GM21360 (cell line): ENCODE results near the gene DAB1.

ENCODE experiments used
- ATAC-seq: cut with Tn5 transposase; IDR thresholded peaks from one replicate; pipeline ENCODE4 v1.9.1; 2021; ENCODE audit warnings: mild to moderate bottlenecking, moderate library complexity; ENCODE audit not compliant: unreplicated experiment

The DAB1 gene

DNA sequence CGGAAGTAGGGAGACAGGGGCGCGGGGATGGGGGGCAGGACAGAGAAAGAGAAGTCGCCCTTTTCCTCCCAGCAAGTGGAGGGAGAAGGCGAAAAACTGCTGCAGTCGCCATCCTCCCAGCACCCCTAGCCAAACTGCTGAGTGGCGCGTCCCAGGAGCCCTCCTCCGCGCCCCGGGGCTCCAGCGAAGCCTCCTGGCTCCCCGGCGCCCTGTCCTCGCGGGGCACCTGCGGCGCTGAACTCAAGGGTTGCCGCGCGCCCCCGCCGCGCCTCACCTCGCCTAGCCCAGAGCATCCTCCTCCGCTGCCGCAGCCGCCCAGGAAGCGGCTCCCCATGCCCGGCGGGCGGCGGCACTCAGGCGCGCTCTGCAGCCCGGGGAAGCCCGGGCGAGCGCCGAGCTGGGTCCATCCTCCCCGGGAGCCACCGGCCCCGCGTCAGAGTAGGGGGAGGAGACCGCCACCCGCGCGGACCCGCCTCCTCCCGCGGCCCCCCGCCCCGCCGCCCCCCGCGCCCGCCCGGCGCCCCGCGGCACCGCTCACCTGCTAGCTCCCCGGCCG lies at the start of gene DAB1:
DAB1 (minus strand) TSS at position 405 of the 556 bp plus-strand sequence. CDS start 133,030 bp downstream, outside the sequence.
- no peak for ATAC-seq

DNA sequence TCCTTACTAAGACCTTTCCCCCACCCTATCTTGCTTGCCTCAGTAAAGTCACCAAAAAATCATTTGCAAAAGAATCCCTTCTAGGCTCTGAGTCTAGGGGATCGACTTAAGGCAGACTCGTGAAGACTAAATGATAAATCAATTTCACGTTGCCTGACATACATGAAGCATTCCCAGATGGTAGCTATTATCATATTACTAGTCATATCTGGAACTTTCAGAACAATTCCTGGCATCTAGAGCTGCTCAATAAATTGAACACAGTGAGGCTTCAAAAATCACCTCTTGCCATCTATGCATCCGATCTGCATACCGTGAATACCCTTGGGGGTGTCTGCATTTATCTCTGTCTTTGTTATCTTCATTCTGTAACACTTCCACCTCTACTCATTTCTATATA lies 49.6 kb upstream of the DAB1 start:
- no peak for ATAC-seq

DNA sequence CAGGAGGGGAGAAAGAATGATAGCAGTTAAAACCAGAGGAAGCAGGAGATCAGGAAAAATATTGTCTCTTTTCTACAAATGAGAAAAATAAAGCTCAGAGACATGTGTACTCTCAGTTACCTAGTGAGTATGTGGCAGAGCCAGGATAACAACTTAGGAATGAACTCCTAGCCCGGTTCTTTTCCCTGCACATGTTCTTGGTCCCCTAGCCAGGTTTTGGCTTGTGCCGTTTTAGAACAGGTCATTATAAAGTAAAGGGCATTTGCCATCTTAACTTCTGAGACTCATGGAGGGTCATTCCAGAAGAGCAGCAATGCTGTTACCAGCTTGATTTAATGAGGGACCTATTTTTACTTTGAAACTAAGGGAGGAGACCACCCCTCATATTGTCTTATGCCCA lies 48.1 kb upstream of the DAB1 start:
- ATAC-seq: no peak

DNA sequence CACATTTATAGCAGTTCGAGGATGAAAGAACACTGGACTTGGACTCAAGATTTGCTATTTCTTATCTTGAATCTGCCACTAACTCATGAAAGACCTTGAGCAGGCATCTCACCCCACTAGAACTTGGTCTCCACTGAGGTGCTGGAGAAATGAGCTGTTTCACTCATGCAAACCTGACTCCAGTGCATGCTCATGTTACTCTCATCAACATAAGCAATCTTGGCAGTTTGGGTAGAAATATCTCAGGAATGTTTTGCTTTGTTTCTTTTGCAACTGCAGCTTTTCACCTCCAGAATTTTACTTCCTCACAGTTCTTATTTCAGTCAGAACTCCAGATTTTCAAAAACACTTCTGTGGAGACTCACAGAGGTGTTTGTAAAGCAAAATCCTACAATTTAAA lies 46.2 kb upstream of the DAB1 start:
- no peak for ATAC-seq

DNA sequence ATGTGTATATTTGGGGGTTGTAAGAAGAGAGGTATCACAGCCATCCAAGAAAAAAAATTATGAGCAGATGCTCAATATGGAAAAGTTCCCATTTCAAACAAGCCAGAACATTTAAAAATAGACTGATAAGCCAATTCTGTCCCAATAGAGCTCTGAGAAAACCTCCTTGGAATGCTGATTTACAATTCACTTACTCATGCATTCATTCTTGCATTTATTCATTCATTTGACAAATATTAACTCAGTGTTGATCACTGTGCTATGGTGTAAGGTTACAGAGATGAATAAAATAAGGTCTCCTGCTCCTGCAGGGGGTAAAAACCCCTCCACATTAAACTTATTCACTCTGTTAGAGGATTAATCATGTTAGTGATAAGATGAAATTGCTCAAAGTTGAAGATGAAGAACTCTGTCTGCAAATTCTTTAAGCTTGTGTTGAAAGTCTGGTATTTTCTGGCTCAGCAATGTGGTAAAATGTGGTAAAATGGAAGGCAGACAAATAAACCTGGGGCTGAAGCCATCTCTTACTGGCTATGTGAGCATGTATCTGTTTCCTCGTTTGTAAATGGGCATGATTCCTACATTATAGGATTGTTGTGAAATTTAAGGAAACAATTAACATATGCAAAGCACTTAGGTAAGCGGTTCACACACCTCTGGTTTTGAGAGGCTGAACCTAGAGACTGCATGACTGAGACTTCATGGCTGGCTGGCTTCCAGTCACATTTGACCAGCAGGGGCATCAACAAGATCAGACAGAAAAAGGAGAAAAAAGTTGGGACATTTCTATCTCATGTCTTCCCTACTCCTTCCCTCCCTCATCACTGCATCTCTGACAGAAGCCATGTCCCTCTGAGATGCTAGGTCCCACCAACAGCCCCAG lies 45.0 kb upstream of the DAB1 start:
- ATAC-seq: no peak

DNA sequence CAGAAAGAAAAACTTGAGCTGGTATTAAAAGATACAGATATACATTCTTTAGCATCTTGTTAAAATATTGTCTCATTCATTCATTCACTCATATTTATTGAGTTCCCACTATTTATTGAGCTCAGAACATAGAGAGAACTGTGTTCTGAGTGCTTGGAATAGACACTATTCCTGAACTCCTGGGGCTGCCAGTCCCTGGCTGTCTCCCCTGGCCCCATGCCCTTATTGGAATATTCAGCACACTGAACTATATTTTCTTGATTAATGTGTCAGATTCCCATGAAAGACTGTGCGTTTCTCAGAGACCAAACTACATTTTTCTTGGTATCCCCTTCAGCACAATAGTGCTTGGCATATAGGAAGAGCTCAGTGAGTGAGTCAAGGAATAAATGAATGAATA lies 44.0 kb upstream of the DAB1 start:
- no peak for ATAC-seq

DNA sequence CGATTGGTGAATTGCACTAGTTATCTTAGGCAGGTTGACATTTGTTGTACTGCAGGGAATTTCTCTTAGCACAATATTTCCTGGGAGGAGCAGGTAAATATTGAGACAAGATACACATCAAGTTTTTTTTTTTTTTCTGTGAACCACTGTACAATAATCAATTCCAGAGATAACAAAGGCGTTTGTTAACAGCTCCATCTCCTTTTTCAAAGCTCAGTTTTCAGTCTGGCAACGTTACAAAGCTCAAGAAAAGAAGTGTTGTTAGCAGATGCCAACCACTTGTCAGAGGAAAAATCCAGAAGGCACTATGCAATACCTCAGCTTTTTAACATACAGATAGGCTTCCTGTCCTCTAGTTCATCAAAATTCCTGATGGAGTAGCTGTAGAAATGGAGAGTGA lies 40.9 kb upstream of the DAB1 start:
- ATAC-seq: no peak

DNA sequence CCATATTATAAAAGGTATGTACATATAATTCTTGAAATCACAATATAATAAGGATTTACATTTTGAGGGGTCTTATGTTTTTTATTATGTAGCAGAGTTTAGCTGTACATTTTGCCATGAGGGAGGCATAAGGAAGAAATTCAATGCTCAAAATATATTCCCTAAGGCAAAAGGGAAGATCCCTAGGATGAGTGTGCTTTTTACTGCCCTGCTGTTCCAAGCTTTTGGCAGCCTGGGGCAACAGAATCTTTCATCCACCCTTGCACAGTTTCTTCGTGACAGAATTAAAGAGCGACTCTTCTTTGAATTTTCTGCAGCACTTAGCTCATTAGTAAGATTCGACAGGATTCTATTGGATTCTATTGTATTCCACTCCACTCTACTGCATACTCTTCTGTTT lies 39.5 kb upstream of the DAB1 start:
- ATAC-seq: no peak

DNA sequence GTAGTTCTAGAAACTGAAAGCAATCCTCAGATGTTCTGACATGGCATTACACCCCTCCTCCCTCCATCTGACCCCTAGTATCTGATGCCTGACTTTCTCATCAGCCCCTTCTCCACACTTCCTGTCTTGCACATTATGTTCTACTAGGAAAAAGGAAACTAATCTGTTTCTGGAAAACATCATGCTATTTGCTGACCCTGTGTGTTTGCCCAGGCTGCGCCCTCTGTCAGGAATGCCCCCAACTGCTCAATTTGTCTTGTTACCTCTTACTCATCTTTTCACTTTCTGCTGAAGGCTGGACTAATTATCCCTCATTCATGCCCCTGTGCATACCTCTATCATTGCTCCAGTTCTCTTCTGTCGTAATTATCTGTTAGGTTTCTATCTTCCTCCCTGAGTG lies 37.5 kb upstream of the DAB1 start:
- ATAC-seq: no peak

DNA sequence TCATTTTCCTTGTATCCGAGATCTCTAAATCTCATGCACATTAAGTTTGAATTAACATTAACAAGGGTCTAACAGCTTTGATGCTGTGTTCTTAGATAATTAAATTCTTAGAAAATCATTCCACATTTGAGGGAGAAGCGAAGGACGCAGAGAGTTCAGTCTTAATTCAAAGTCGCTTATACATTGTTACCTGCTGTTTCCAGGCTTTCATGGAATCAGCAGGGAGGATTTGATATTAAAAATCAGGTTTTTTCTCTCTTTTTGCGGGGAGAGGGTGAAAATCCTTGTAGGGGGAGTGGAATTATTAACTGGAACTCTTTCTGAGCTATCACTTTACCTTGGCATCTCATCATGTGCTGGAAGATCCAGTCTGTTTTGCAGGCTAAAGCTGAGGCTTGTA lies 27.7 kb upstream of the DAB1 start:
- no peak for ATAC-seq

DNA sequence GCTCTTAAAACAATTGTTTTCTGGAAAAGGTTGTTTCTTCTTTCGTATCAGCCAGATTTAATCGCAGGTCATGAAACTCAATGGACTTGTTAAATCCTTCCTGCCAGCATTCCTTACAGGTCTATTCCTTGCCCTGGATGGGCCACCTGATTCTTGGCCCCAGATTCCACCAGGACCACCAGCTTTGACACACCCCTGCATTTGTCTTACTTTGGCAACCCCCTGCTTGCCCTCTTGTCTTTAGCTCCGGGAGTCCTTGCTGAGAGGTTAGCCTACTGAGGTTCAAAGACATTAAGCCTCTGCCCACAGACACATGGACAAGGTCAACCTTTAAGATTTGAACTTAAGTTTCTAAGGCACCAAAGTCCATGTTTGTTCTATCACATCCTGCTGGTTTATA lies 27.1 kb upstream of the DAB1 start:
- ATAC-seq: no peak

DNA sequence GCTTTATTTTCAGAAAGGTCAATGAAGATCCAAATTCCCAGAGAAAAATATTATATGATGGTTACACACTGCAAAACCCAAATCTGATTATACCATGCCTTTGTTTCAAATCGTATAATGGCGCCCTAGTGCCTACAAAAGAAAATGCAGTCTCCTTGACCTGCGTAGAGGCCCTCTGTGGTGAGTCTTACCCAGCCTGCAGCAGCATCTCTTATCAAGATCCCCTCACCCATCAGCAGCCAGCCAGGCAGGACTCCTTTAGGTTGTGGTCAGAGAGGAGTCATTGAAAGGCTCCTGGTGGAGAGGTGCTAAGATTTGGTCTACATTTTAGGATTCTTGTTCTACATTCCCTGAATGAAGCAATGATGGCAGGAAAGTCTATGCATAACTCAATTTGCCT lies 23.7 kb upstream of the DAB1 start:
- ATAC-seq: no peak

DNA sequence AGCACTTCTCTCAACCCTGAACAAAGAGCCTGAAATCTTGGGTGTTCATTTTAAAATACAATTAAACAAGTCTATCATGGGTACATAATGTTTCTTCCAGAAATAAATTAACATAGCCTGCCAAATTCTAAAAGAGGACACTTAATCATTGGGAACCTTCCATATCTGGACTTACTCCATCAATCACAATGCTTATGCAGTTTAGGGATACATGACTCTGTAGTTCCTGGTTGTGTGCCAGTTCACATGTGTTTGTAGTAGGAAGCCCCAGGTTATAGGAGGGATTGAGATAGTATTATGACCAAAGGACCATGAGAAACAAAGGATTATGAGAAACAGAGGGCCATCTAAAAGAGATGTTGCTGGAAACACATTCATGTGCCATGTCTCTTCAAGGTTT lies 19.1 kb upstream of the DAB1 start:
- no peak for ATAC-seq

DNA sequence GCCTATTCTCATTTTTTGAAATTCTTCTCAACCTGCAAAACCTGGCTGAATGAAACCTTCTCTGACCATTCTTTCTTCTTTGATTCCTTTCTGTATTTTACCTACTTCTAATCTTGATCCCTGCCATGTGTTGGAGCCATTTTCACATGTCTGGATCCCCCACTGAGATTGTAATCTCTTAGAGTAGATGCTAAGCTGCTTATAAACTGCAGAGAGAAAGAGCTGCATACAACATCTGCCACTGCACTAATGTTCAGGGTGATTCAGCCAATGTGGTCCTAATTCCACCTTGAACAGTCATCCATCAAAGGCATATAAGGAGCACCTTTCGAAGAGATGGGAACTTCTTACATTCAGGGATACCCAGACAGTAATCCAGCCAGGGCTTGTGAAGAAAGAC lies 16.2 kb upstream of the DAB1 start:
- ATAC-seq: no peak

DNA sequence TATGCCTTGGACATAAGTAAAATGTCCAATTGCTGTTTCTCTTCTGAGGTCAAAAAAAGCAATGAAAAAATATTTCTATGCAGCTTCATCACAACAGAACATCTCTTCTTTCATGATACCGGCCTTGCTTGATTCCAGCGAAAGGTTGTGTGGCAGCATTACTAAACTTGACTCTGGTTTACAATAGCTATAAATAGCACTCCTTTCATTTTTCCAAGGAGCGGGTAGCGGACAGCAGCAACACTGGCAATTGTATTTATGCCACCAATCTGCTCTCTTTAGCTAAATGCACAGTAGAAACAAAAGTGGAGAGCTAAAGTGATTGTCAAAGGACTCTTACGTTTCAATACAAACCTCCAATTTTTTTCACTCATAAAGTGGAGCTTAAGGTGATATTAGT lies 7.5 kb upstream of the DAB1 start:
- ATAC-seq: no peak

DNA sequence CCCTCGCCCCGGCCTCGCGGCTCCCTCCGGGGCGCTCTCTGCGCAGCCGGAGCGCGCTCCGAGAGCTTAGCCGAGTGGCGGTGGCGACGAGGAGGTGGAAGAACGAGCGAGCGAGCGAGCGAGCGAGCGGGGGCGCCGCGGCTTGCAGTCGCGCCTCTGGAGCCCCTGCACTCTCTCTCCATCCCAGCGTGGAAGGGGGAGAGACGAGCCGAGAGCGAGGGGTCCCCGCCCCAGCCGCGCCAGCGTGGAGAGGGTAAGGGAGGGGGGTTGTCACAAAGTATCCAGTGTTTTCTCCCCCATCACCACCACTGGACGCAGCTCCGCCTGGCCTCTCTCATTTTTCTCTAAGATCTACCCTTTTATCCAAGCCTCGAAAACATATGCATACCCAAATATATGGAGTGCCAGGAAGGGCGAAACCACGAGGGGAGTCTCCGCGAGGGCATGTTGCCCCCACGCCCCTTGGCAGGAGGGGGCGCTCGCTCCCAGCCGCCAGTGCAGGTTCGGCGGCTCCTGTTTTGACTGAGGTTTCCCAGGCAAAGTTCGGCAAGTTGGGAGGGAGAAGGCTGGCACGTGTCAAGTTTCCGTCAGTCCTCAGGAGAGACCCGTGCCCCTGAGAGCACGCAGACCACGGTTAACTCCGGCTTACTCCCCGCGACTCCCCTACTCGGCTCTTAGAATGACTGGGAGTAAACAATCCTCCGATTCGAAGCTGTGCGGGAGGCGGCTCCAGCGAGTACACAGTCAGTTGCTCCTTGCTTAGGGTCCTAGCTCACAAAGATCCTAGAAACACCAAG lies 569 bp upstream of the DAB1 start:
- ATAC-seq: no peak

DNA sequence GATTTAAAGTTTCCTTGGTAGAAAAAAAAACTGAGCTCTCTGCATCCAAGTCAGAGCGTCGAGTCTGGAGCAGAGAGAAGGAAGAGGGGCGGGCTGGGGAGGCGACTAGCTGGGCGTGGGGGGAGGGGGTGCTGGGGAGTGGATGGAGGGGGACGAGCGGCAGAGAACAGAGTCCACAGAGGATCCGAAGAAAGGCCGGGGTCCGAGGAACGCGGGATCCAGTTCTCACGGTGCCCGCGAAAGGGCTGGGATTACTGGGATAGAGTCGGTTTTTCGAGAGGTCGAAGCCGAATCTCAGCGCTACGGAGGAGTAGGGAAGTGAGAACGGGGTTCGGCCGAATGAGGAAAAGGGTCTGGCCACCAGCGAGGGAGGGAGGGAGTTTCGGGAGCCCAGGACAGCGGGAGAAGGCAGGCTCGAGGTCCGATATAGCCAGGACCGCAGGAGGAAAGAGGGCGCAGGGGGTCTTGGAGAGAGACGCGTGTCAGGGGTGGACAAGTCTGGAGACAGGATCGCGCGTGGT lies 665 bp downstream of the DAB1 start:
- ATAC-seq: no peak

DNA sequence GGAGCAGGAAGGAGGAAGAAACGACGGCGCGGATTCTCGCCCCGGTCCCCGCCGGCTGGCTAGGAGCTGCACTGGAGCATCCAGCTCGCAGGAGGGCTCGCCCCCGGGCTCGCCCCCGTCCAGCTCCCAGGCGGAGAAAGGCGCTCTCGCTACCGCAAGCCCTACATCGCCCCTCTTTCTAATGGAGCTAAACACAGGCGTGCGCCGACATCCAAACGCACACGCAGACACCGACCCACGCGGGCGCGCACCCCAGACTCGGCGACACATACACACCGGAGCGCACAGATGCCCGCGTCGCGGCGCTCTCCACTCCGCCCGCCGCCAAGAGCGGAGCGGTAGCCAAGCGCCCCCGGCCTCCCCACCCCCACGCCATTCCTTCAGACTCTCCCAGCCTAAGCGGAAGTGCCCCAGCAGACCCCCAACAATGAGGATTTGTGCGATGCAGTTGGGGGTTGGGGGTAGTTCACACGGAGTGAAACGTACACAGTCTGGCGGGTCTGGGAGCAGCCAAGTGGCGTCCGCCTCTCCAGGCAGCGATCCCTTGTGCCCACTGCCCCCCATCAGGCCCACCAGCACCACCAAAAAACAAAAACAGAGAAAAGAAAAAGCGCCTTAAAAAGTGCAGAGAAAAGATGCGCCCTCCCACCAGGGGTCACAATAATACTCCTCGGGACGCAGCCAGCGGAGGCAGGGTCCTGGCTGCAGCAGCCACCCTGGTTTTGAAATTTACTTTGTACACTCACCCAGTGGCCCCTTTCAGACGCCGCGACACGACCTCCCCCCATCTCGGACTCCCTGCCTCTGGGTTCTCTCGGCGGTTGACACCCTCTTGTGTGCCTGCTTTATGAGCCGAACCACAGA lies 1.4 kb downstream of the DAB1 start:
- no peak for ATAC-seq

DNA sequence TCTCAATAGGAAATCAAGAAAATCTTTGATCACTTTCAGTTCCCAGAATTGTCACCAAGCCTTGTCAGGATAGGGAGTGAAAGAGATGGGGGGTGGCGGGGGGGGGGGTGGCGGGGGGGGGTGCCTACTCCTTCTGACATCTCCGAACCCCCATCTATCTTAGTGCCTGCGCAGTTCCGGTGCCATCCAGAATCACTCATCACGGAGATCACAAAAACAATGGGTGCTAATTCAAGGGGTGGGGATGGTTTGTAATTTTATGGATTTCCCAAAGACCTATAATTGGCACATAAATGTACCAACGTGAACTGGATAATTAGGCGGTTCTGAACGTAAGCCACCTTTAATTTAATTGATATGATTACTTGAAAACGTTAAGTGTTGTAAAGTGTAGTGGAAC lies 2.1 kb downstream of the DAB1 start:
- no peak for ATAC-seq

DNA sequence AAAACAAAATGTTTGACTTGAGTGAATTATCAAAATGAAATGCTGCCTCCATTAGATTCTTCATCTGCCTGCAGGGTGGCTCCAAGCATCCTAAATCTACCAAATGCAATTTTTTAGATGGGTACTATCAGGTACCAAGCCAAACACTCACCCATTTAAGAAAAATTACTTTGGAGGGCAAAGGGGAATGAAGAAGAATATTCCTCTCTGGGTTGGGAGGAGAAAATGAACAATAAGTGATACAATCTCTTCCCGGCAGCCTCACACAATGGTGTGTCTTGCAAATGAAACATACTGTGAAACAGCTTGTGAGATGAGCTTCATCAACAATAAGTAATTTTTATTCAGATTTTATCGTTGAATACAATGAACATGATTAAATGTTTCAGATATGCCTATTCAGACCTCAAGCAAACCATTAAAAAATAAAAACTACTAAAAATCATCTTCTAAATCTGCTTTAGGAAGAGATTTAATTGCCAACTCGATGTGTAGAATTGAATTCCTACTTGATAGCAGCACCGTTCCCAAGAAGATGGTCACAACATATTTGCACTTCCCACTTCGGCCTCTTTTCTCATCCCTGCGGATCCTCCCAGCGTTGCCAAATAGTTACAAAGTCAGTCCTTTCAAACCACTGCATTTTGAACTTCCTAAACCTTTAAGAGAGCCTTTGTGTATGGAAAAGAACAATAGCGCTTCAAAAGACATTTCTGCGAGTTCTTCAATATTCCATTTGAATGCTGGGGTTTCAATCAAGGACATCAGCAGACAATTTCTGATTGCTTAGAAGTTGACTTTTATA lies 2.7 kb downstream of the DAB1 start:
- ATAC-seq: no peak
